Gastroesophageal sphincter (tissue), 4 donors: ENCODE results near the gene GABRD. TPM values are rescaled to one million over a fixed set of nuclear protein-coding genes. Genes with fewer than 3 reads are reported as not detected.

Experiments
- ATAC-seq: fragments of 150-250 bp; one replicate; pipeline ENCODE4 v1.9.1; 2016; ENCODE audit warnings: mild to moderate bottlenecking, moderate library complexity
- H3K27ac ChIP-seq, 4 donors: fragments of 200-600 bp; sonication (generic) in 3 of 4; 1 replicate in 3 of 4; 2 replicates in 1 of 4; pipeline ENCODE4 v1.5.1; 2016 to 2019
- H3K27me3 ChIP-seq: fragments of 200-600 bp; sonication (generic); one replicate; pipeline ENCODE4 v1.5.1; 2019
- H3K36me3 ChIP-seq, 2 donors: fragments of 200-600 bp; sonication (generic); one replicate each; pipeline ENCODE4 v1.5.1; 2019; ENCODE audit warnings: control low read depth in 1 of 2
- H3K4me1 ChIP-seq, 3 donors: fragments of 200-600 bp; sonication (generic); 1 replicate in 2 of 3; 2 replicates in 1 of 3; pipeline ENCODE4 v1.5.1; 2016 to 2019; ENCODE audit warnings: control low read depth in 2 of 3
- H3K4me3 ChIP-seq, 2 donors: fragments of 200-600 bp; sonication (generic); one replicate each; pipeline ENCODE4 v1.5.1; 2019; ENCODE audit warnings: mild to moderate bottlenecking in 1 of 2, moderate library complexity in 1 of 2
- H3K9me3 ChIP-seq, 3 donors: fragments of 200-600 bp; sonication (generic); one replicate each; pipeline ENCODE4 v1.5.1; 2017 to 2019; ENCODE audit warnings: control low read depth in 2 of 3
- CTCF ChIP-seq, 4 experiments: fragments of 200-600 bp in 2 of 4; fragments of 450-650 bp in 2 of 4; sonication (generic) in 1 of 4; IDR thresholded peaks; one replicate each; pipeline ENCODE4 v1.5.1; 2017 to 2019; ENCODE audit warnings: antibody characterized with exemption in 4 of 4, mild to moderate bottlenecking in 2 of 4, moderate library complexity in 2 of 4
- EP300 ChIP-seq: sonication (generic); formaldehyde crosslinking; IDR thresholded peaks from one replicate; pipeline ENCODE4 v1.6.1; 2017; ENCODE audit warnings: antibody characterized with exemption, mild to moderate bottlenecking
- POLR2A ChIP-seq, 2 donors: fragments of 450-650 bp; IDR thresholded peaks; one replicate each; pipeline ENCODE4 v1.6.1; 2017; ENCODE audit warnings: antibody characterized with exemption in 2 of 2, mild to moderate bottlenecking in 2 of 2, moderate library complexity in 1 of 2
- POLR2AphosphoS5 ChIP-seq: sonication (generic); formaldehyde crosslinking; IDR thresholded peaks from one replicate; pipeline ENCODE4 v1.6.1; 2017; ENCODE audit warnings: antibody characterized with exemption
- WGBS, 2 donors: methylation state at CpG; one replicate each; pipeline ENCODE4 v1.1.5; 2018; ENCODE audit warnings: low coverage in 1 of 2; 5-methylcytosine and 5-hydroxymethylcytosine counted together
- total RNA-seq, 4 donors: library from RNA; depleted of rRNA; stranded (reverse); fragments of >200 nt; gene quantifications; one replicate each; pipeline ENCODE4 v1.1.0, GENCODE V29; 2016

The GABRD gene
- total RNA-seq, 4 donors from 2014 or later, result 0.73 TPM; not detected in 3

- Histone ChIP-seq H3K27ac (no peak overlapping the region), H3K27me3 (peaks cover 78% of the 10 kb centered on the region), H3K4me1 (no peaks in the 10 kb centered on the region), H3K36me3 (no peaks in the 10 kb centered on the region), H3K4me3 (no peak overlapping the region), H3K9me3 (peaks cover 0 to 20% (median 0%) of the 10 kb centered on the region in 3 donors)
- 100% methylated on average over 2 of the region's 15 CpGs; no CpG with 5 or more reads in 1 of the 2 donors for WGBS, 2 donors
- TF ChIP-seq POLR2A (IDR thresholded peaks at IDR 0.05) (no peak), CTCF (IDR thresholded peaks at IDR 0.05) (no peak), EP300 (no peak), POLR2AphosphoS5 (no peak)
- ATAC-seq, result no peak
Observed at GRCh38 chr1:2036287-2036686, 17.1 kb downstream of the GABRD start.

GRCh38 chr1:2037314-2037979, 18.3 kb downstream of the GABRD start:
- peaks cover 0 to 20% (median 0%) of the 10 kb centered on the region in 3 donors for H3K9me3 ChIP-seq
- 78 to 93% methylated on average over 5 to 8 of the region's 18 CpGs for WGBS, 2 donors

GRCh38 chr1:2038229-2038628, 19.1 kb downstream of the GABRD start:
- TF ChIP-seq EP300, result no peak
- TF ChIP-seq POLR2AphosphoS5, result no peak
- no peak for TF ChIP-seq POLR2A (IDR thresholded peaks at IDR 0.05)
- no peak for TF ChIP-seq CTCF (IDR thresholded peaks at IDR 0.05)
- ATAC-seq, result no peak
- no peaks in the 10 kb centered on the region for H3K4me1 ChIP-seq
- peaks cover 0 to 20% (median 0%) of the 10 kb centered on the region in 3 donors for H3K9me3 ChIP-seq
- H3K27me3 ChIP-seq, result peaks cover 77% of the 10 kb centered on the region
- H3K27ac ChIP-seq, result no peak overlapping the region
- 95% methylated on average over 7 of the region's 8 CpGs; no CpG with 5 or more reads in 1 of the 2 donors for whole genome bisulfite sequencing, 2 donors
- no peak overlapping the region for H3K4me3 ChIP-seq
- no peaks in the 10 kb centered on the region for H3K36me3 ChIP-seq

More at GRCh38 chr1:2037314-2037979, 18.3 kb downstream of the GABRD start:
- no peak for ATAC-seq
- Histone ChIP-seq H3K36me3 (no peaks in the 10 kb centered on the region), H3K4me3 (no peak overlapping the region), H3K27me3 (peaks cover 79% of the 10 kb centered on the region), H3K4me1 (no peaks in the 10 kb centered on the region), H3K27ac (no peak overlapping the region)
- TF ChIP-seq EP300 (no peak), CTCF (IDR thresholded peaks at IDR 0.05) (no peak), POLR2A (IDR thresholded peaks at IDR 0.05) (no peak), POLR2AphosphoS5 (no peak)

- no peaks in the 10 kb centered on the region for H3K36me3 ChIP-seq
- no peak for TF ChIP-seq CTCF (IDR thresholded peaks at IDR 0.05)
- TF ChIP-seq POLR2A (IDR thresholded peaks at IDR 0.05), result no peak
- no peak for TF ChIP-seq POLR2AphosphoS5
- TF ChIP-seq EP300, result no peak
- H3K27me3 ChIP-seq, result peaks cover 77% of the 10 kb centered on the region
- peaks cover 0 to 20% (median 0%) of the 10 kb centered on the region in 3 donors for H3K9me3 ChIP-seq
- H3K4me3 ChIP-seq, result no peak overlapping the region
- peaks cover 0 to under 1% (median 0%) of the 10 kb centered on the region in 3 donors for H3K4me1 ChIP-seq
- WGBS, 2 donors, result 60 to 93% methylated on average over 1 to 3 of the region's 8 CpGs
- ATAC-seq, result no peak
- H3K27ac ChIP-seq, result no peak overlapping the region
Observed at GRCh38 chr1:2039251-2039650, 20.1 kb downstream of the GABRD start.

- H3K27me3 ChIP-seq, result peaks cover 78% of the 10 kb centered on the region
- ATAC-seq, result no peak
- 60 to 78% methylated on average over 2 to 3 of the region's 15 CpGs for WGBS, 2 donors
Observed at GRCh38 chr1:2041305-2041704, 22.2 kb downstream of the GABRD start.

More at GRCh38 chr1:2041305-2041704, 22.2 kb downstream of the GABRD start:
- Histone ChIP-seq H3K4me3 (no peak overlapping the region), H3K9me3 (peaks cover 0 to 20% (median 0%) of the 10 kb centered on the region in 3 donors), H3K4me1 (peaks cover 0 to 21% (median 10%) of the 10 kb centered on the region in 3 donors), H3K36me3 (no peaks in the 10 kb centered on the region), H3K27ac (no peak overlapping the region)
- TF ChIP-seq POLR2A (IDR thresholded peaks at IDR 0.05) (no peak), POLR2AphosphoS5 (no peak), CTCF (IDR thresholded peaks at IDR 0.05) (no peak), EP300 (no peak)
